H9 (cell line): ENCODE data around the gene MALT1. TPM values are rescaled to one million over a fixed set of nuclear protein-coding genes. Genes with fewer than 3 reads are reported as not detected.

ENCODE experiments used
- DNase-seq: peaks from one replicate; pipeline ENCODE4 v3.0.0-alpha.2; 2017
- H2AFZ ChIP-seq: one replicate; pipeline ENCODE4 v1.6.1; 2013; ENCODE audit warnings: mild to moderate bottlenecking, low read length, control low read depth, moderate library complexity
- H2AK5ac ChIP-seq: 2 replicates; pipeline ENCODE4 v1.6.1; 2013; ENCODE audit warnings: low read length, control low read depth, mixed read lengths; ENCODE audit not compliant: insufficient read length
- H2BK120ac ChIP-seq: one replicate; pipeline ENCODE4 v1.6.1; 2013; ENCODE audit warnings: low read depth, mild to moderate bottlenecking, low read length, control low read depth, inconsistent platforms; ENCODE audit not compliant: poor library complexity, severe bottlenecking
- H2BK12ac ChIP-seq: 2 replicates; pipeline ENCODE4 v1.6.1; 2013; ENCODE audit warnings: low read length, control low read depth, mixed read lengths, low read depth; ENCODE audit not compliant: insufficient read length
- H2BK15ac ChIP-seq: 2 replicates; pipeline ENCODE4 v1.6.1; 2013; ENCODE audit warnings: low read depth, low read length, control low read depth
- H2BK20ac ChIP-seq: one replicate; pipeline ENCODE4 v1.6.1; 2013; ENCODE audit warnings: low read depth, mild to moderate bottlenecking, low read length, control low read depth, inconsistent platforms; ENCODE audit not compliant: poor library complexity, severe bottlenecking
- H2BK5ac ChIP-seq: 2 replicates; pipeline ENCODE4 v1.6.1; 2013; ENCODE audit warnings: low read length, control low read depth, mixed read lengths; ENCODE audit not compliant: insufficient read length
- H3K14ac ChIP-seq: 2 replicates; pipeline ENCODE4 v1.6.1; 2013; ENCODE audit warnings: low read length, control low read depth; ENCODE audit not compliant: insufficient read depth
- H3K18ac ChIP-seq: 2 replicates; pipeline ENCODE4 v1.6.1; 2013; ENCODE audit warnings: low read depth, mild to moderate bottlenecking, mixed read lengths, low read length, control low read depth; ENCODE audit not compliant: insufficient read length
- H3K23ac ChIP-seq: 2 replicates; pipeline ENCODE4 v1.6.1; 2013; ENCODE audit warnings: low read length, control low read depth, mixed read lengths, low read depth; ENCODE audit not compliant: insufficient read length
- H3K23me2 ChIP-seq: 2 replicates; pipeline ENCODE4 v1.6.1; 2013; ENCODE audit warnings: low read depth, mild to moderate bottlenecking, mixed read lengths, low read length, control low read depth; ENCODE audit not compliant: insufficient read length, poor library complexity, severe bottlenecking
- H3K27ac ChIP-seq: 2 replicates; pipeline ENCODE4 v1.5.1; 2013; ENCODE audit warnings: low read length, control low read depth, mixed read lengths, low read depth; ENCODE audit not compliant: insufficient read length
- H3K27me3 ChIP-seq: 2 replicates; pipeline ENCODE4 v1.6.1; 2013; ENCODE audit warnings: low read length, control low read depth, inconsistent platforms; ENCODE audit not compliant: insufficient read depth
- H3K4ac ChIP-seq: 2 replicates; pipeline ENCODE4 v1.6.1; 2013; ENCODE audit warnings: low read depth, mild to moderate bottlenecking, control low read depth, inconsistent platforms, low read length, moderate library complexity
- H3K4me1 ChIP-seq: 2 replicates; pipeline ENCODE4 v1.6.1; 2013; ENCODE audit warnings: low read length, control low read depth, inconsistent platforms; ENCODE audit not compliant: insufficient read depth
- H3K4me2 ChIP-seq: 2 replicates; pipeline ENCODE4 v1.6.1; 2013; ENCODE audit warnings: low read length, control low read depth, mixed read lengths; ENCODE audit not compliant: insufficient read length, insufficient read depth
- H3K56ac ChIP-seq: 2 replicates; pipeline ENCODE4 v1.6.1; 2013; ENCODE audit warnings: low read depth, mild to moderate bottlenecking, mixed read lengths, low read length, control low read depth; ENCODE audit not compliant: insufficient read length
- H3K79me1 ChIP-seq: 2 replicates; pipeline ENCODE4 v1.6.1; 2013; ENCODE audit warnings: low read depth, mild to moderate bottlenecking, moderate library complexity, low read length, control low read depth, inconsistent platforms; ENCODE audit not compliant: insufficient read depth, poor library complexity, severe bottlenecking
- H3K79me2 ChIP-seq: 2 replicates; pipeline ENCODE4 v1.6.1; 2013; ENCODE audit warnings: low read length, control low read depth, inconsistent platforms; ENCODE audit not compliant: insufficient read depth
- H3K9ac ChIP-seq: 2 replicates; pipeline ENCODE4 v1.6.1; 2013; ENCODE audit warnings: low read length, control low read depth, mixed read lengths; ENCODE audit not compliant: insufficient read length; ENCODE audit errors: extremely low read depth
- H3K9me3 ChIP-seq: one replicate; pipeline ENCODE4 v1.6.1; 2013; ENCODE audit warnings: low read depth, low read length, inconsistent platforms; ENCODE audit not compliant: control insufficient read depth
- H3T11ph ChIP-seq: one replicate; pipeline ENCODE4 v1.6.1; 2013; ENCODE audit warnings: mild to moderate bottlenecking, low read length, control low read depth, inconsistent platforms
- H4K20me1 ChIP-seq: one replicate; pipeline ENCODE4 v1.6.1; 2013; ENCODE audit not compliant: control insufficient read depth, insufficient read length, insufficient read depth
- H4K5ac ChIP-seq: 2 replicates; pipeline ENCODE4 v1.6.1; 2013; ENCODE audit warnings: low read depth, mild to moderate bottlenecking, mixed read lengths, low read length, control low read depth; ENCODE audit not compliant: insufficient read length
- H4K8ac ChIP-seq: replicated peaks from 2 replicates; pipeline ENCODE4 v1.6.1; 2013; ENCODE audit warnings: low read length, control low read depth, mixed read lengths, low read depth; ENCODE audit not compliant: insufficient read length
- H4K91ac ChIP-seq: 2 replicates; pipeline ENCODE4 v1.6.1; 2013; ENCODE audit warnings: low read depth, mild to moderate bottlenecking, moderate library complexity, mixed read lengths, low read length, control low read depth; ENCODE audit not compliant: insufficient read length
- H3K27ac Mint-ChIP-seq, 3 experiments: 2 replicates in 2 of 3; 3 replicates in 1 of 3; pipeline ENCODE4 v1.8.0; 2020 to 2021; ENCODE audit warnings: mixed read lengths in 3 of 3, mild to moderate bottlenecking in 1 of 3, moderate library complexity in 1 of 3
- H3K27me3 Mint-ChIP-seq: 2 replicates; pipeline ENCODE4 v1.8.0; 2021; ENCODE audit warnings: low read depth, mild to moderate bottlenecking, moderate library complexity, mixed read lengths
- H3K36me3 Mint-ChIP-seq, 3 experiments: 2 replicates in 2 of 3; 3 replicates in 1 of 3; pipeline ENCODE4 v1.8.0; 2020 to 2021; ENCODE audit warnings: low read depth in 3 of 3, mixed read lengths in 3 of 3; ENCODE audit not compliant: insufficient read depth in 1 of 3
- H3K4me1 Mint-ChIP-seq, 2 experiments: 2 replicates each; pipeline ENCODE4 v1.8.0; 2020; ENCODE audit warnings: mixed read lengths in 2 of 2
- H3K4me3 Mint-ChIP-seq, 2 experiments: 2 replicates in 1 of 2; 3 replicates in 1 of 2; pipeline ENCODE4 v1.8.0; 2020 to 2021; ENCODE audit warnings: mild to moderate bottlenecking in 2 of 2, mixed read lengths in 2 of 2, moderate library complexity in 1 of 2
- H3K9me3 Mint-ChIP-seq, 2 experiments: 2 replicates in 1 of 2; 3 replicates in 1 of 2; pipeline ENCODE4 v1.8.0; 2020; ENCODE audit warnings: mild to moderate bottlenecking in 2 of 2, mixed read lengths in 2 of 2, moderate library complexity in 1 of 2
- CTCF ChIP-seq: fragments of 200-600 bp; sonication (generic); conservative IDR thresholded peaks from 3 replicates; pipeline ENCODE4 v1.8.0; 2021; ENCODE audit warnings: antibody characterized with exemption, mild to moderate bottlenecking
- WGBS: extraction: QIAGEN DNeasy Blood & Tissue Kit; methylation state at CpG from one replicate; pipeline ENCODE4 v1.1.7; 2013; ENCODE audit warnings: missing lambda C conversion rate, low lambda C conversion rate, mixed read lengths; ENCODE audit not compliant: insufficient read length; ENCODE audit errors: extremely low coverage; 5-methylcytosine and 5-hydroxymethylcytosine counted together
- total RNA-seq: library from RNA; stranded (reverse); gene quantifications from 2 replicates; pipeline ENCODE4 v1.2.1, GENCODE V29; 2021

Gene MALT1
- total RNA-seq, 1 experiment from 2014 or later, result 18.1 TPM

GRCh38 chr18:58657081-58657480, 14.2 kb upstream of the MALT1 start:
- Histone ChIP-seq H3K18ac (no peak overlapping the region), H3K79me1 (no peaks in the 10 kb centered on the region), H4K91ac (no peak overlapping the region), H4K20me1 (no peaks in the 10 kb centered on the region), H3K9me3 (no peaks in the 10 kb centered on the region), H2AK5ac (no peak overlapping the region), H3K56ac (no peak overlapping the region), H3K14ac (no peak overlapping the region), H2BK20ac (no peak overlapping the region), H2BK12ac (no peak overlapping the region), H3K4me2 (no peak overlapping the region), H3K4ac (no peak overlapping the region), H3K27ac (no peak overlapping the region), H2AFZ (no peak overlapping the region), H3K23me2 (no peaks in the 10 kb centered on the region), H3K4me1 (no peaks in the 10 kb centered on the region), H2BK5ac (no peak overlapping the region), H2BK120ac (no peak overlapping the region), H4K5ac (no peak overlapping the region), H3K27me3 (no peaks in the 10 kb centered on the region), H4K8ac (no peak overlapping the region), H2BK15ac (no peak overlapping the region), H3K23ac (no peak overlapping the region), H3K9ac (no peak overlapping the region), H3K79me2 (no peaks in the 10 kb centered on the region), H3T11ph (no peak overlapping the region)
- peaks cover 8 to 9% of the 10 kb centered on the region in 2 experiments; a peak in 1 of 4 replicates for H3K4me1 Mint-ChIP-seq
- WGBS, result no CpG with 5 or more reads among the region's 2 CpGs
- H3K27ac Mint-ChIP-seq, result no peak overlapping the region
- DNase-seq, result no peak
- H3K9me3 Mint-ChIP-seq, result no peaks in the 10 kb centered on the region; a peak in 1 of 5 replicates
- TF ChIP-seq CTCF, result no peak
- no peaks in the 10 kb centered on the region for H3K27me3 Mint-ChIP-seq
- H3K4me3 Mint-ChIP-seq, result no peak overlapping the region
- peaks cover 0 to 2% (median 0%) of the 10 kb centered on the region in 3 experiments; a peak in 1 of 7 replicates for H3K36me3 Mint-ChIP-seq
